PC-9 (cell line): Measurements from ENCODE around the gene AGXT. TPM values are rescaled to one million over a fixed set of nuclear protein-coding genes. Genes with fewer than 3 reads are reported as not detected.

Source experiments
- BruUV-seq: library from RNA; stranded (reverse); fragments of 400-500 nt; replicated peaks from 2 replicates; lab custom pipeline; 2021; lab: Mats Ljungman, UMichigan
- CTCF ChIA-PET: fragments of 300-600 bp; sonication (Branson Sonifier 250); formaldehyde crosslinking; loops from one replicate; lab custom pipeline; 2022; ENCODE audit warnings: antibody characterized with exemption; lab: Charles Lee
- POLR2A ChIA-PET: fragments of 300-600 bp; sonication (Branson Sonifier 250); formaldehyde crosslinking; loops from one replicate; lab custom pipeline; 2022; ENCODE audit warnings: antibody characterized with exemption; ENCODE audit not compliant: unreplicated experiment; lab: Charles Lee
- DNase-seq, 2 experiments: peaks; one replicate each; pipeline versions ENCODE4 v3.0.0 to v3.0.0-alpha.2; 2015 to 2022; ENCODE audit warnings: mixed read lengths in 1 of 2
- H2AFZ ChIP-seq: fragments of 200-600 bp; sonication (generic); 2 replicates; pipeline ENCODE4 v1.8.1; 2017; ENCODE audit warnings: antibody characterized with exemption
- H3F3A ChIP-seq: fragments of 200-600 bp; sonication (generic); 2 replicates; pipeline ENCODE4 v1.8.1; 2017; ENCODE audit warnings: antibody characterized with exemption, mild to moderate bottlenecking, low read depth; ENCODE audit not compliant: insufficient read depth
- H3K27ac ChIP-seq: fragments of 200-600 bp; sonication (generic); 2 replicates; pipeline ENCODE4 v1.6.1; 2016; ENCODE audit warnings: mixed run types
- H3K27me3 ChIP-seq: fragments of 200-600 bp; sonication (generic); 2 replicates; pipeline ENCODE4 v1.6.1; 2016; ENCODE audit warnings: low read depth, mixed run types; ENCODE audit not compliant: insufficient read depth
- H3K36me3 ChIP-seq: fragments of 200-600 bp; sonication (generic); 2 replicates; pipeline ENCODE4 v1.6.1; 2016; ENCODE audit warnings: low read depth, mixed run types
- H3K4me1 ChIP-seq: fragments of 200-600 bp; sonication (generic); replicated peaks from 2 replicates; pipeline ENCODE4 v1.6.1; 2016; ENCODE audit warnings: mixed run types; ENCODE audit not compliant: insufficient read depth
- H3K4me2 ChIP-seq: fragments of 200-600 bp; sonication (generic); 2 replicates; pipeline ENCODE4 v1.6.1; 2017; ENCODE audit warnings: mixed run types
- H3K4me3 ChIP-seq: fragments of 200-600 bp; sonication (generic); 2 replicates; pipeline ENCODE4 v1.6.1; 2016; ENCODE audit warnings: mixed run types
- H3K79me2 ChIP-seq: fragments of 200-600 bp; sonication (generic); 2 replicates; pipeline ENCODE4 v1.6.1; 2017; ENCODE audit warnings: low read depth, mixed run types
- H3K9me2 ChIP-seq: fragments of 200-600 bp; sonication (generic); 2 replicates; pipeline ENCODE4 v1.8.1; 2017; ENCODE audit warnings: mild to moderate bottlenecking; ENCODE audit not compliant: insufficient read depth
- H3K9me3 ChIP-seq: fragments of 200-600 bp; sonication (generic); 2 replicates; pipeline ENCODE4 v1.8.1; 2016; ENCODE audit warnings: low read depth; ENCODE audit not compliant: insufficient read depth
- H4K20me1 ChIP-seq: fragments of 200-600 bp; sonication (generic); 2 replicates; pipeline ENCODE4 v1.8.1; 2017; ENCODE audit not compliant: insufficient read depth
- CTCF ChIP-seq: fragments of 200-600 bp; sonication (generic); conservative IDR thresholded peaks from 2 replicates; pipeline ENCODE4 v1.6.1; 2017; ENCODE audit warnings: mixed run types, antibody characterized with exemption, mild to moderate bottlenecking, moderate library complexity
- EZH2 ChIP-seq: fragments of 200-600 bp; sonication (generic); IDR thresholded peaks from 2 replicates; pipeline ENCODE4 v1.8.0; 2017; ENCODE audit warnings: antibody characterized with exemption, low read depth
- intact Hi-C: fragments of 100-400 bp; cut with micrococcal nuclease; formaldehyde crosslinking; loops from one replicate; pipeline ENCODE4 v1.10.0; 2022; ENCODE audit not compliant: unreplicated experiment
- total RNA-seq: library from RNA; stranded (reverse); gene quantifications from 2 replicates; pipeline ENCODE4 v1.2.3, GENCODE V29; 2021

The AGXT gene
- total RNA-seq, 1 experiment from 2014 or later = not detected

GRCh38 chr2:240917684-240918257, 49.1 kb downstream of the AGXT start:
- Histone ChIP-seq H3K4me2 (no peak overlapping the region), H3K79me2 (no peaks in the 10 kb centered on the region), H3F3A (peaks cover 4% of the 10 kb centered on the region; the same call in 1 of the 2 replicates), H4K20me1 (no peaks in the 10 kb centered on the region), H3K9me3 (no peaks in the 10 kb centered on the region), H3K27me3 (no peaks in the 10 kb centered on the region), H3K27ac (no peak overlapping the region), H3K4me1 (peaks cover 10% of the 10 kb centered on the region), H3K9me2 (no peaks in the 10 kb centered on the region), H2AFZ (no peak overlapping the region), H3K4me3 (no peak overlapping the region), H3K36me3 (no peaks in the 10 kb centered on the region)
- TF ChIP-seq CTCF (no peak), EZH2 (no peak)
- DNase-seq = peak in 1 of 2 experiments; percentile 4
- intact Hi-C loops = no loop called here
- CTCF ChIA-PET = no interaction called here
- POLR2A ChIA-PET = no interaction called here
- BruUV-seq = no TSS peak

GRCh38 chr2:240918258-240919091, 49.9 kb downstream of the AGXT start:
- Histone ChIP-seq H3K4me1 (peaks cover 3% of the 10 kb centered on the region), H3K4me2 (no peak overlapping the region), H3F3A (peaks cover 7% of the 10 kb centered on the region; the same call in 1 of the 2 replicates), H3K27me3 (no peaks in the 10 kb centered on the region), H3K79me2 (no peaks in the 10 kb centered on the region), H4K20me1 (no peaks in the 10 kb centered on the region), H3K4me3 (no peak overlapping the region), H2AFZ (no peak overlapping the region), H3K27ac (no peak overlapping the region), H3K36me3 (no peaks in the 10 kb centered on the region), H3K9me2 (no peaks in the 10 kb centered on the region), H3K9me3 (no peaks in the 10 kb centered on the region)
- no peak for TF ChIP-seq EZH2
- no peak for TF ChIP-seq CTCF
- intact Hi-C loops = no loop called here
- BruUV-seq = no TSS peak
- POLR2A ChIA-PET = no interaction called here
- DNase-seq = peak in 1 of 2 experiments; percentile 61
- CTCF ChIA-PET = no interaction called here

DNA sequence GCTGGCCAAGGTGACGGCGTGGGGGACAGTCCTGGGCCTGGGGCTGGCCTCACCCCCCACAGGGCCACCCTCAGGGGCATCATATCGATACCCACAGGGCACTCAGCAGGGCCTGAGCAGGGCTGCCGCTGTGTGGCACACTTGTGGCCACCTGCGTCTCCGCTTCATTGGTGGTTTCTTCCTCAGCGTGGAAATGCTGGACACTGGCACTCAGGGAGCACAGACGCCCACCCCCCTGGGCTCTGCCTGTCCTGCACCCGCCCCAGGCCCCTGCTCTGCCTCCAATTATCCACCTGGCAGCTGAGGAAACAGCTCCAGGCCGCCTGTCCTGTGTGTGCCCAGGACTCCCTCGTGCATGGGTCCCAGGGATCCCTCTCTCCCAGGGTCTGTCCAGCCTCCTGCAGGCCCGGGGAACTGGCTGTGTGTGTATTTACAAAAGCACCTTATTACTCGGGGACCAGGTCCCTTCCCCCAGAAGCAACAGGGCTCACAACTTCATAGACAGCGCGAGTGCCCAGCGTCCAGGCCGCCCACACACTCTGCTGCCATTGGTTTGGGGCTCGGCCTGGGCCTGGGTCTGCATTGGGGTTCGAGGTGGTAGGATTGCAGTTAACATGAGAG, 50.6 kb downstream of the AGXT start:
- H3K79me2 ChIP-seq = no peaks in the 10 kb centered on the region
- ChIA-PET POLR2A (no interaction called here), CTCF (interaction anchor here (0.7 kb wide), 1 partner anchor 263 kb away, joined by 6 read pairs; no protein-coding TSS in a partner anchor)
- no peaks in the 10 kb centered on the region for H4K20me1 ChIP-seq
- H3K4me2 ChIP-seq = no peak overlapping the region
- no peak for DNase-seq
- H3K36me3 ChIP-seq = no peaks in the 10 kb centered on the region
- H3K4me3 ChIP-seq = no peak overlapping the region
- peaks cover 7% of the 10 kb centered on the region; the same call in 1 of the 2 replicates for H3F3A ChIP-seq
- H3K9me2 ChIP-seq = no peaks in the 10 kb centered on the region
- intact Hi-C loops = no loop called here
- H3K4me1 ChIP-seq = no peaks in the 10 kb centered on the region
- BruUV-seq = no TSS peak
- H2AFZ ChIP-seq = no peak overlapping the region
- H3K27me3 ChIP-seq = no peaks in the 10 kb centered on the region
- TF ChIP-seq EZH2 = no peak
- TF ChIP-seq CTCF = no peak
- no peak overlapping the region for H3K27ac ChIP-seq
- H3K9me3 ChIP-seq = no peaks in the 10 kb centered on the region
